Astrocyte (in vitro differentiated cells and primary cell): Measurements from ENCODE around the gene SLC22A13. TPM values are rescaled to one million over a fixed set of nuclear protein-coding genes. Genes with fewer than 3 reads are reported as not detected.

Experiments
- DNase-seq: peaks from one replicate; pipeline ENCODE4 v3.0.0-alpha.2; 2010; ENCODE audit warnings: low read depth
- FAIRE-seq: peaks from 2 replicates; lab custom pipeline; 2011; peaks lifted over from hg19 to GRCh38; lab: Jason Lieb, UNC
- H2AFZ ChIP-seq: 2 replicates; pipeline ENCODE4 v1.6.0; 2012; ENCODE audit warnings: low read depth, low read length, inconsistent platforms
- H3K27ac ChIP-seq: 2 replicates; pipeline ENCODE4 v1.5.1; 2011; ENCODE audit warnings: low read depth, low read length, inconsistent platforms
- H3K27me3 ChIP-seq: 2 replicates; pipeline ENCODE4 v1.6.0; 2011; ENCODE audit warnings: low read length, inconsistent platforms; ENCODE audit not compliant: insufficient read depth
- H3K36me3 ChIP-seq: 2 replicates; pipeline ENCODE4 v1.5.1; 2011; ENCODE audit warnings: low read length, inconsistent platforms; ENCODE audit not compliant: insufficient read depth
- H3K4me1 ChIP-seq: 2 replicates; pipeline ENCODE4 v1.5.1; 2011; ENCODE audit warnings: low read length, inconsistent platforms; ENCODE audit not compliant: insufficient read depth
- H3K4me2 ChIP-seq: 2 replicates; pipeline ENCODE4 v1.6.0; 2012; ENCODE audit warnings: low read length, inconsistent platforms
- H3K4me3 ChIP-seq: 2 replicates; pipeline ENCODE4 v1.5.1; 2011; ENCODE audit warnings: low read depth, mild to moderate bottlenecking, low read length, inconsistent platforms; ENCODE audit not compliant: insufficient read depth
- H3K79me2 ChIP-seq: 2 replicates; pipeline ENCODE4 v1.6.0; 2012; ENCODE audit warnings: mild to moderate bottlenecking, low read length, inconsistent platforms; ENCODE audit not compliant: insufficient read depth
- H3K9ac ChIP-seq: 2 replicates; pipeline ENCODE4 v1.6.0; 2012; ENCODE audit warnings: mild to moderate bottlenecking, low read length, inconsistent platforms
- H3K9me3 ChIP-seq: 2 replicates; pipeline ENCODE4 v1.5.1; 2012; ENCODE audit warnings: low read depth, mild to moderate bottlenecking, low read length, inconsistent platforms; ENCODE audit not compliant: insufficient read depth
- H4K20me1 ChIP-seq: 2 replicates; pipeline ENCODE4 v1.6.0; 2012; ENCODE audit warnings: low read length, inconsistent platforms; ENCODE audit not compliant: insufficient read depth
- H3K27ac Mint-ChIP-seq: one replicate; pipeline ENCODE4 v1.8.0; 2021; ENCODE audit warnings: mild to moderate bottlenecking, mixed read lengths; ENCODE audit not compliant: unreplicated experiment
- H3K27me3 Mint-ChIP-seq: one replicate; pipeline ENCODE4 v1.8.0; 2021; ENCODE audit warnings: low read depth, mixed read lengths; ENCODE audit not compliant: unreplicated experiment
- H3K36me3 Mint-ChIP-seq: one replicate; pipeline ENCODE4 v1.8.0; 2021; ENCODE audit warnings: low read depth, mixed read lengths; ENCODE audit not compliant: unreplicated experiment
- H3K4me1 Mint-ChIP-seq: one replicate; pipeline ENCODE4 v1.8.0; 2021; ENCODE audit warnings: low read depth, mixed read lengths; ENCODE audit not compliant: unreplicated experiment
- H3K4me3 Mint-ChIP-seq: one replicate; pipeline ENCODE4 v1.8.0; 2021; ENCODE audit warnings: mild to moderate bottlenecking, moderate library complexity, mixed read lengths; ENCODE audit not compliant: unreplicated experiment
- H3K9me3 Mint-ChIP-seq: one replicate; pipeline ENCODE4 v1.8.0; 2021; ENCODE audit warnings: mild to moderate bottlenecking, mixed read lengths; ENCODE audit not compliant: unreplicated experiment
- EZH2 ChIP-seq: IDR thresholded peaks from 2 replicates; pipeline ENCODE4 v1.6.1; 2012; ENCODE audit warnings: mild to moderate bottlenecking, low read length, inconsistent platforms; ENCODE audit not compliant: insufficient read depth
- total RNA-seq: library from RNA; stranded (reverse); gene quantifications from 2 replicates; pipeline ENCODE4 v1.2.1, GENCODE V29; 2021
- TF ChIP-seq, protein P1 (sequence below): IDR thresholded peaks from 2 replicates; pipeline ENCODE4 v1.5.1; 2011; ENCODE audit warnings: low read depth, mild to moderate bottlenecking, inconsistent platforms, low read length, moderate library complexity; ENCODE audit not compliant: insufficient read depth

Gene SLC22A13
- total RNA-seq, 1 donor from 2014 or later: 1.8 TPM

DNA sequence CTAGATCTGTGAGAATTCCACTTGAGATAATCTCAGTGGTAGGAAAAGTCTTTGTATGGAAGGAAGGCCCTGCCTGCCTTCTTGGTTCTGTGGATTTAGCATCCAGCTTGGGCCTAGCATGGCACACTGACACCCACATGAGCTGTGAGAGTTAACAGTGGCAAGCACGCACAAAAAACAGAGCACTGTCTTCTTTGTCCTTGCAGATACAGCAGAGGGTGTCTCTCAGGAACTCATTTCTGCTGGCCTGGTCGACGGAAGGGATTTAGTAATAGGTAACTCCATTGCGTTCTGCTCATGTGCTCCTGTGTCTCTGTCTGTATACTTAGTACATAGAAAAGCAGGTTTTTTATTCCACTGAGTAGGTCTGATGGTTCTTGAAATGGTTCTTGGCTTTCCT, 14.4 kb upstream of the SLC22A13 start:
- Histone ChIP-seq H3K9ac (no peak overlapping the region), H3K27ac (no peak overlapping the region), H3K36me3 (peaks cover 71% of the 10 kb centered on the region), H3K79me2 (peaks cover 5% of the 10 kb centered on the region), H2AFZ (no peak overlapping the region), H3K27me3 (no peaks in the 10 kb centered on the region), H3K4me2 (no peak overlapping the region), H3K4me1 (peaks cover 11% of the 10 kb centered on the region), H3K4me3 (no peak overlapping the region), H3K9me3 (no peaks in the 10 kb centered on the region), H4K20me1 (peaks cover 34% of the 10 kb centered on the region)
- Mint-ChIP-seq H3K27me3 (no peaks in the 10 kb centered on the region), H3K9me3 (no peaks in the 10 kb centered on the region), H3K4me3 (no peak overlapping the region), H3K27ac (no peak overlapping the region), H3K36me3 (peaks cover 16% of the 10 kb centered on the region), H3K4me1 (peaks cover 17% of the 10 kb centered on the region)
- TF ChIP-seq, protein P1, sequence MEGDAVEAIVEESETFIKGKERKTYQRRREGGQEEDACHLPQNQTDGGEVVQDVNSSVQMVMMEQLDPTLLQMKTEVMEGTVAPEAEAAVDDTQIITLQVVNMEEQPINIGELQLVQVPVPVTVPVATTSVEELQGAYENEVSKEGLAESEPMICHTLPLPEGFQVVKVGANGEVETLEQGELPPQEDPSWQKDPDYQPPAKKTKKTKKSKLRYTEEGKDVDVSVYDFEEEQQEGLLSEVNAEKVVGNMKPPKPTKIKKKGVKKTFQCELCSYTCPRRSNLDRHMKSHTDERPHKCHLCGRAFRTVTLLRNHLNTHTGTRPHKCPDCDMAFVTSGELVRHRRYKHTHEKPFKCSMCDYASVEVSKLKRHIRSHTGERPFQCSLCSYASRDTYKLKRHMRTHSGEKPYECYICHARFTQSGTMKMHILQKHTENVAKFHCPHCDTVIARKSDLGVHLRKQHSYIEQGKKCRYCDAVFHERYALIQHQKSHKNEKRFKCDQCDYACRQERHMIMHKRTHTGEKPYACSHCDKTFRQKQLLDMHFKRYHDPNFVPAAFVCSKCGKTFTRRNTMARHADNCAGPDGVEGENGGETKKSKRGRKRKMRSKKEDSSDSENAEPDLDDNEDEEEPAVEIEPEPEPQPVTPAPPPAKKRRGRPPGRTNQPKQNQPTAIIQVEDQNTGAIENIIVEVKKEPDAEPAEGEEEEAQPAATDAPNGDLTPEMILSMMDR: no peak
- TF ChIP-seq EZH2: no peak
- FAIRE-seq: no peak
- DNase-seq: no peak

DNA sequence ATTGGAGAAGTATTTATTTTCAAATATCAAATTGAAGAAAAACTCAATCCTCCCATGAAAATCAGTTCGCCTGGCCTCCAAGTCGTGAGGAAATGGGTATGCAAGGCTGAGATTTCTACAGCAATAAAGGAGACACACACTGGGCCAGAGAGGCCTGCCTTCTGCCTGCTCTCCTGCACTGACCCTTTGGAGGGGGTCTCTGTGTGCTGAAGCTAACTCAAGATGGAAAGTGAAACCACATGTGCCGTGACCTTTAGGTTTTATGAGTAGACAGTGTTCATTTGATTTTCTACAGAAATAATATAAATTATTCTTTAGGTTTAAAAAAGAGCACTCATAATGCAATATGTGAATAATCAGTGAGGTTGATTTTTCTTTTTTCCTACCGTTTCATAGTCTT, 11.9 kb upstream of the SLC22A13 start:
- Mint-ChIP-seq H3K4me3 (no peak overlapping the region), H3K27ac (no peak overlapping the region), H3K36me3 (peaks cover 16% of the 10 kb centered on the region), H3K27me3 (no peaks in the 10 kb centered on the region), H3K9me3 (no peaks in the 10 kb centered on the region), H3K4me1 (peaks cover 5% of the 10 kb centered on the region)
- Histone ChIP-seq H4K20me1 (peaks cover 25% of the 10 kb centered on the region), H2AFZ (no peak overlapping the region), H3K4me1 (no peaks in the 10 kb centered on the region), H3K4me2 (no peak overlapping the region), H3K27ac (no peak overlapping the region), H3K4me3 (no peak overlapping the region), H3K36me3 (peaks cover 64% of the 10 kb centered on the region), H3K9ac (no peak overlapping the region), H3K9me3 (no peaks in the 10 kb centered on the region), H3K27me3 (no peaks in the 10 kb centered on the region), H3K79me2 (peaks cover 5% of the 10 kb centered on the region)
- FAIRE-seq: no peak
- no peak for TF ChIP-seq EZH2
- TF ChIP-seq, protein P1: no peak
- DNase-seq: no peak

DNA sequence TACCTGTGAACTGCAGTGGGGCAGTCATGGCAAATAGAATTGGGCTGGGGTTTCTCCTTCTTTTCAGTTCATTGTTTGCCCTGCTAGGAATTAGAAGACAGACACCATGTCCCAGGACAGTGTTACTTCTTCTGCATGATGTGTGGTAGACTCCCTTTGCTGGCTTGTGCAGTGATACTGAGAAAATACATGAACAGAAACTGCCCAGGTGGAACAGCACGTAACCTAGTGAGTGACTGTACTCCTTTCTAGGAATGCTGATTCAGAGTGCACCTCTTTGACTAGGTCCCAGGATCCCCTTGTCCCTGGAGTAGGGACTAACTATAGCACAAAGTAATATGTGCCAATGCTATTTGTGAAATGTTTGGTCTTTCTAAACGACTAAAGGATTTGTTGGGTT, 10.7 kb upstream of the SLC22A13 start:
- Histone ChIP-seq H3K4me2 (no peak overlapping the region), H3K4me1 (no peaks in the 10 kb centered on the region), H4K20me1 (peaks cover 24% of the 10 kb centered on the region), H3K27ac (no peak overlapping the region), H3K79me2 (peaks cover 5% of the 10 kb centered on the region), H3K27me3 (no peaks in the 10 kb centered on the region), H3K36me3 (peaks cover 59% of the 10 kb centered on the region), H3K4me3 (no peak overlapping the region), H2AFZ (no peak overlapping the region), H3K9me3 (no peaks in the 10 kb centered on the region), H3K9ac (no peak overlapping the region)
- H3K4me3 Mint-ChIP-seq: no peak overlapping the region
- no peak for TF ChIP-seq EZH2
- TF ChIP-seq, protein P1: no peak
- H3K27me3 Mint-ChIP-seq: no peaks in the 10 kb centered on the region
- no peaks in the 10 kb centered on the region for H3K9me3 Mint-ChIP-seq
- no peak for FAIRE-seq
- H3K4me1 Mint-ChIP-seq: peaks cover 8% of the 10 kb centered on the region
- DNase-seq: no peak
- peaks cover 16% of the 10 kb centered on the region for H3K36me3 Mint-ChIP-seq
- H3K27ac Mint-ChIP-seq: no peak overlapping the region
